C4-2B (cell line): ENCODE results near the gene CREB3L1.

Source experiments
- ZFX ChIP-seq: fragments of 450-650 bp; IDR thresholded peaks from 2 replicates; pipeline ENCODE4 v1.6.1; 2017
- TF ChIP-seq, protein P1 (sequence below): fragments of 450-650 bp; conservative IDR thresholded peaks from 2 replicates; pipeline ENCODE4 v1.5.1; 2017; ENCODE audit warnings: mild to moderate bottlenecking

DNA sequence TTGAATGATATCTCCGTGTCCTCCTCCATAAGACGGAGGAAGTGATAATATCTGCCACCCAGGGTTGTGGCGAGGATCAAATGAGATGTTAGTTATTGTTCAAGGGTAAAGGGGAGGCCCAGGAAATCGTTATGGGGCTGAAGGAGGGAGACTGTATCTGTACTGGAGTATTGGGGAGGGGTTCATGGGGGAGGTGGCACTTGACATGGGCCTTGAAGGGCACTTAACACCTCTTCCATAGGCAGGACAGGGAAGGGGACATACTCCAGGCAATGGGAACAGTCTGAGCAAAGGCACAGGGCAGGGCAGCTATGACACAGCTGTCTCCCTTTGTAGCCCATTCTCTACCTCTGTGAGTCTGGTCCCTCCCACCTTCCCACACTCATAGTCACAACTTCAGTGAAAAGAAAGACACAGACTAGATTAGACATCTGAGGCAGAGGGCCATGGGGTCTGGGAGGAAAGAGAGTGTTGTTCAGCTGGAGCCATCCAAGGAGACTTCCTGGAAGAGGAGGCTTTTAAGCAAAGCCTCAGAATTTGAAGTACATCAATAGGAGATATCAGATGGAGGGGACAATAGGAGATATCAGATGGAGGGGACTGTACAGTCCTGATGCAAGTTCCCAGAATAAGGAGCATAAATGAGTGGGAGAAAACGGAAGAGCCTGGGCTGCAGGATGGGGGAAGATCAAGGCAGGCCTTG, 54.0 kb downstream of the CREB3L1 start:
- TF ChIP-seq, protein P1, sequence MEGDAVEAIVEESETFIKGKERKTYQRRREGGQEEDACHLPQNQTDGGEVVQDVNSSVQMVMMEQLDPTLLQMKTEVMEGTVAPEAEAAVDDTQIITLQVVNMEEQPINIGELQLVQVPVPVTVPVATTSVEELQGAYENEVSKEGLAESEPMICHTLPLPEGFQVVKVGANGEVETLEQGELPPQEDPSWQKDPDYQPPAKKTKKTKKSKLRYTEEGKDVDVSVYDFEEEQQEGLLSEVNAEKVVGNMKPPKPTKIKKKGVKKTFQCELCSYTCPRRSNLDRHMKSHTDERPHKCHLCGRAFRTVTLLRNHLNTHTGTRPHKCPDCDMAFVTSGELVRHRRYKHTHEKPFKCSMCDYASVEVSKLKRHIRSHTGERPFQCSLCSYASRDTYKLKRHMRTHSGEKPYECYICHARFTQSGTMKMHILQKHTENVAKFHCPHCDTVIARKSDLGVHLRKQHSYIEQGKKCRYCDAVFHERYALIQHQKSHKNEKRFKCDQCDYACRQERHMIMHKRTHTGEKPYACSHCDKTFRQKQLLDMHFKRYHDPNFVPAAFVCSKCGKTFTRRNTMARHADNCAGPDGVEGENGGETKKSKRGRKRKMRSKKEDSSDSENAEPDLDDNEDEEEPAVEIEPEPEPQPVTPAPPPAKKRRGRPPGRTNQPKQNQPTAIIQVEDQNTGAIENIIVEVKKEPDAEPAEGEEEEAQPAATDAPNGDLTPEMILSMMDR = no peak
- TF ChIP-seq ZFX = no peak
